Heart left ventricle (tissue), 16 donors: ENCODE results near the gene TNFRSF8. TPM values are rescaled to one million over a fixed set of nuclear protein-coding genes. Genes with fewer than 3 reads are reported as not detected.
A peak's percentile ranks its signal among the peaks of the same experiment; 100 is the strongest.

Experiments used
- ATAC-seq, 4 donors: fragments of 200-7000 bp; cut with Tn5 transposase; one replicate each; pipeline ENCODE4 v1.9.1; 2020 to 2022; ENCODE audit warnings: moderate library complexity in 4 of 4, mild to moderate bottlenecking in 3 of 4, moderate number of reproducible peaks in 1 of 4
- DNase-seq, 5 donors: peaks; one replicate each; pipeline ENCODE4 v3.0.0-alpha.2; 2020
- H3K27ac ChIP-seq, 12 donors: fragments of 200-600 bp; sonication (generic) in 4 of 12; one replicate each; pipeline versions ENCODE4 v1.5.0 to v1.8.0; 2016 to 2022; ENCODE audit warnings: mild to moderate bottlenecking in 2 of 12
- H3K27me3 ChIP-seq, 9 donors: fragments of 200-600 bp; sonication (generic) in 2 of 9; one replicate each; pipeline versions ENCODE4 v1.5.1 to v1.8.0; 2016 to 2022; ENCODE audit warnings: mild to moderate bottlenecking in 3 of 9
- H3K36me3 ChIP-seq, 9 donors: fragments of 200-600 bp; sonication (generic) in 2 of 9; one replicate each; pipeline versions ENCODE4 v1.5.0 to v1.8.0; 2018 to 2022; ENCODE audit warnings: mild to moderate bottlenecking in 2 of 9
- H3K4me1 ChIP-seq, 12 donors: fragments of 200-600 bp; sonication (generic) in 4 of 12; one replicate each; pipeline versions ENCODE4 v1.5.0 to v1.8.0; 2016 to 2022; ENCODE audit warnings: mild to moderate bottlenecking in 3 of 12
- H3K4me3 ChIP-seq, 12 donors: fragments of 200-600 bp; sonication (generic) in 4 of 12; one replicate each; pipeline versions ENCODE4 v1.5.0 to v1.8.0; 2017 to 2022; ENCODE audit warnings: mild to moderate bottlenecking in 9 of 12, moderate library complexity in 4 of 12
- H3K9me3 ChIP-seq, 12 donors: fragments of 200-600 bp; sonication (generic) in 4 of 12; one replicate each; pipeline versions ENCODE4 v1.5.0 to v1.8.0; 2016 to 2022; ENCODE audit warnings: mild to moderate bottlenecking in 1 of 12
- CTCF ChIP-seq, 12 donors: fragments of 200-600 bp; sonication (generic) in 4 of 12; IDR thresholded peaks; one replicate each; pipeline versions ENCODE4 v1.5.0 to v1.8.0; 2018 to 2022; ENCODE audit warnings: antibody characterized with exemption in 12 of 12, mild to moderate bottlenecking in 5 of 12
- POLR2A ChIP-seq, 2 donors: fragments of 450-650 bp; IDR thresholded peaks; one replicate each; pipeline ENCODE4 v1.6.1; 2017; ENCODE audit warnings: antibody characterized with exemption in 2 of 2, mild to moderate bottlenecking in 2 of 2, moderate library complexity in 2 of 2
- WGBS, 4 donors: extraction: QIAGEN DNeasy Blood & Tissue Kit in 2 of 4; methylation state at CpG; one replicate each; pipeline versions ENCODE4 v1.1.5 to v1.1.7; 2013 to 2018; 5-methylcytosine and 5-hydroxymethylcytosine counted together
- intact Hi-C, 10 donors: fragments of 100-400 bp; cut with DNase I; formaldehyde crosslinking; loops; one replicate each; pipeline versions ENCODE4 v1.11.1 to v1.14.2; 2022
- polyA plus RNA-seq, 2 donors: library from polyadenylated mRNA; stranded (reverse); fragments of 200-250 nt; gene quantifications; one replicate each; pipeline ENCODE4 v1.2.3, GENCODE V29; 2013
- total RNA-seq, 9 donors: library from RNA; depleted of rRNA in 2 of 9; stranded (reverse); fragments of >200 nt in 2 of 9; fragmentation: NEBNext Ultra II Directional in 3 of 9; extraction: Animal tissue kit (Norgen Biotek cat#: 25700) in 3 of 9; gene quantifications; one replicate each; pipeline versions ENCODE4 v1.1.0 to v1.2.4, GENCODE V29; 2016 to 2023
- donor health status: ischemic (EF 13 %, LVEDD 7.1; RV severe dilation, severe dysfunction).
- donor health status: healthy with polysubstance abuse.
- donor health status: DM: no; HTN: yes; CAD: no.
- donor health status: DM: no; HTN: no; CAD: no.
- donor health status: ischemic (EF 25% LVEDD 6.9; RV normal size, moderate dysfunction).
- donor health status: ischemic (EF 25% LVEDD 5.7; RV mildly dilated, moderate dysfunction).
- donor health status: healthy.
- donor health status: DM: yes; HTN: yes; CAD: no.
- donor health status: ischemic (EF 35%, LVEDD 5.7; RV mildly dilated, moderate dysfunction).
- donor health status: nonischemic (EF 11% LVEDD 7.7; RV severe dilation, severe dysfunction).
- donor health status: DM: yes; HTN: yes; CAD: no.
- donor health status: PGD.
- donor health status: ischemic (EF 29% LVEDD 5.4; RV normal size, mild dysfunction).
- donor health status: nonischemic (EF 23%, LVEDD 6.1; RV moderate dilation, normal function).

Gene TNFRSF8
- total and polyA plus RNA-seq, 11 donors, result 0.51 to 4.5 (median 0.76) TPM

GRCh38 chr1:12168451-12169160 is 105.5 kb downstream of the TNFRSF8 start:
- H3K9me3 ChIP-seq, result no peaks in the 10 kb centered on the region
- 46 to 60% (median 50%) methylated on average over 17 of the region's 17 CpGs for WGBS, 4 donors
- peaks cover 6 to 82% (median 38%) of the 10 kb centered on the region in 12 donors for H3K4me1 ChIP-seq
- DNase-seq (peak in 4 of 5 donors; percentile 61 to 65 (median 64)), ATAC-seq (peak; percentile 32 to 83 (median 41))
- H3K27ac ChIP-seq, result peak overlapping the region; percentile 74 to 96 (median 94)
- peak overlapping the region; percentile 71 to 99 (median 86) for H3K4me3 ChIP-seq
- H3K36me3 ChIP-seq, result peaks cover 0 to 29% (median 0%) of the 10 kb centered on the region in 9 donors
- TF ChIP-seq POLR2A (IDR thresholded peaks at IDR 0.05) (no peak), CTCF (IDR thresholded peaks at IDR 0.05) (no peak)
- peaks cover 0 to 8% (median 0%) of the 10 kb centered on the region in 9 donors for H3K27me3 ChIP-seq
- intact Hi-C loops, result loop anchor here in 2 of 10 donors (5.0 kb wide), 2 partner anchors 36 to 39 kb away; no protein-coding TSS in a partner anchor

- H3K4me3 ChIP-seq, result peak overlapping the region in 8 of 12 donors; percentile 71 to 99 (median 91)
- peaks cover 6 to 82% (median 45%) of the 10 kb centered on the region in 12 donors for H3K4me1 ChIP-seq
Measured at GRCh38 chr1:12169442-12170135, 106.5 kb downstream of the TNFRSF8 start.

GRCh38 chr1:12170263-12170671 is 107.2 kb downstream of the TNFRSF8 start:
- TF ChIP-seq POLR2A (IDR thresholded peaks at IDR 0.05) (no peak), CTCF (IDR thresholded peaks at IDR 0.05) (no peak)
- no peaks in the 10 kb centered on the region for H3K9me3 ChIP-seq
- peaks cover 0 to 29% (median 0%) of the 10 kb centered on the region in 9 donors for H3K36me3 ChIP-seq
- peak overlapping the region in 7 of 12 donors; percentile 15 to 96 (median 88) for H3K27ac ChIP-seq
- intact Hi-C loops, result no loop called here
- peaks cover 0 to 8% (median 0%) of the 10 kb centered on the region in 9 donors for H3K27me3 ChIP-seq
- ATAC-seq (peak in 3 of 4 donors; percentile 11 to 74 (median 71)), DNase-seq (peak in 2 of 5 donors; percentile 60 to 84)
- peak overlapping the region in 2 of 12 donors; percentile 6 to 99 for H3K4me3 ChIP-seq
- 64 to 82% (median 75%) methylated on average over 9 of the region's 9 CpGs for WGBS, 4 donors
- H3K4me1 ChIP-seq, result peaks cover 6 to 82% (median 51%) of the 10 kb centered on the region in 12 donors

More at GRCh38 chr1:12169442-12170135, 106.5 kb downstream of the TNFRSF8 start:
- DNase-seq (no peak), ATAC-seq (no peak)
- 76 to 80% (median 77%) methylated on average over 8 of the region's 8 CpGs for WGBS, 4 donors
- peak overlapping the region in 10 of 12 donors; percentile 15 to 96 (median 92) for H3K27ac ChIP-seq
- H3K9me3 ChIP-seq, result no peaks in the 10 kb centered on the region
- TF ChIP-seq CTCF (IDR thresholded peaks at IDR 0.05), result no peak
- no peak for TF ChIP-seq POLR2A (IDR thresholded peaks at IDR 0.05)
- H3K27me3 ChIP-seq, result peaks cover 0 to 8% (median 0%) of the 10 kb centered on the region in 9 donors
- peaks cover 0 to 29% (median 0%) of the 10 kb centered on the region in 9 donors for H3K36me3 ChIP-seq
- intact Hi-C loops, result loop anchor here in 2 of 10 donors (5.0 kb wide), 2 partner anchors 37 to 38 kb away; no protein-coding TSS in a partner anchor
